HG03060 (cell line): ENCODE measurements around the gene RELN.
"Not testable (repeated sequence)": the region's sequence is repeated elsewhere in the genome, so short reads cannot be mapped to it uniquely, and the experiment has no call there.

Experiments
- ATAC-seq: cut with Tn5 transposase; IDR thresholded peaks from one replicate; pipeline ENCODE4 v1.9.1; 2021; ENCODE audit warnings: low read depth, moderate number of reproducible peaks; ENCODE audit not compliant: unreplicated experiment

Gene RELN

DNA sequence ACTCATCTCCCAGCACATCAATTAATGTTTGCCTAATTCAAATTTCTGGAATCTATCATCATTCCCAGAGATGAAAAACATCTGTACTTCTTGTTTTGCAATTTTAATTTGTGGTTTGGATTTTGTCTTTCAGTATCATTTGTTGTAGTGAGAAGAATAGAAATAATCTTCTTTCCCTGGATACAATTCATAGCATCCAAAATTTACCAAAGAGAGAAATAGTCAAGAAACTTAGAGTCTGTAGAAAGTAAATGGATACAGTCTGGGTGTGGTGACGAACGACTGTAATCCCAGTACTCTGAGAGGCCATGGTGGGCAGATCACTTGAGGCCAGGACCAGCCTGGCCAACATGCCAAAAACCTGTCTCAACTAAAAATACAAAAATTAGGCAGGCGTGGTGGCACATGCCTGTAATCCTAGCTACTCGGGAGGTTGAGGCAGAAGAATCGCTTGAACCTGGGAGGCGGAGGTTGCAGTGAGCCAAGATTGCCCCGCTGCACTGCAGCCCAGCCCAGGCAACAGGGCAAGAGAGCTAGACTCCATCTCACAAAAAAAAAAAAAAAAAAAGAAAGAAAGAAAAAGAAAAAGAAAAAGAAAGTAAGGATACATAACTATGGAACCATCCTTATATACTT, 193.0 kb downstream of the RELN start:
- ATAC-seq: no peak

- ATAC-seq: no peak
Measured at GRCh38 chr7:103795787-103796186, 193.7 kb downstream of the RELN start.

GRCh38 chr7:103795107-103795506, 194.4 kb downstream of the RELN start:
- ATAC-seq: no peak

- no peak for ATAC-seq
Measured at GRCh38 chr7:103794424-103794823, 195.0 kb downstream of the RELN start.

- ATAC-seq: no peak
Measured at GRCh38 chr7:103793614-103794013, 195.8 kb downstream of the RELN start.

- ATAC-seq: no peak
Measured at GRCh38 chr7:103791894-103792293, 197.6 kb downstream of the RELN start.

GRCh38 chr7:103787041-103787440, 202.4 kb downstream of the RELN start:
- not testable (repeated sequence) for ATAC-seq

- ATAC-seq: no peak
Measured at GRCh38 chr7:103784646-103785286, 204.7 kb downstream of the RELN start.

- no peak for ATAC-seq
Measured at GRCh38 chr7:103781409-103781808, 208.0 kb downstream of the RELN start.

DNA sequence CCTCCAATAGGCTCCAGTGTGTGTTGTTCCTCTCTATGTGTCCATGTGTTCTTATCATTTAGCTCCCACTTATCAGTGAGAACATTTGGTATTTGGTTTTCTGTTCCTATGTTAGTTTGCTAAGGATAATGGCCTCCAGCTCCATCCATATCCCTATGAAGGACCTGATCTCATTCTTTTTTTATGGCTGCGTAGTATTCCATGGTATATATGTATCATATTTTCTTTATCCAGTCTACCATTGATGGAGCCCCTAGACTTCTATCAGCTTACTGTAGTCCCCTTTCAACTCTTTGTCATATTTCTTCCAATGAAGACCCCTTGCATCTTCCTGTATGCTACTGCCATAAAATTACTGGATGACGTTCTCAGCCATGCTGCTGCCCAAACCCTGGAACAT, 208.9 kb downstream of the RELN start:
- ATAC-seq: not testable (repeated sequence)

- ATAC-seq: no peak
Measured at GRCh38 chr7:103777440-103777839, 212.0 kb downstream of the RELN start.

DNA sequence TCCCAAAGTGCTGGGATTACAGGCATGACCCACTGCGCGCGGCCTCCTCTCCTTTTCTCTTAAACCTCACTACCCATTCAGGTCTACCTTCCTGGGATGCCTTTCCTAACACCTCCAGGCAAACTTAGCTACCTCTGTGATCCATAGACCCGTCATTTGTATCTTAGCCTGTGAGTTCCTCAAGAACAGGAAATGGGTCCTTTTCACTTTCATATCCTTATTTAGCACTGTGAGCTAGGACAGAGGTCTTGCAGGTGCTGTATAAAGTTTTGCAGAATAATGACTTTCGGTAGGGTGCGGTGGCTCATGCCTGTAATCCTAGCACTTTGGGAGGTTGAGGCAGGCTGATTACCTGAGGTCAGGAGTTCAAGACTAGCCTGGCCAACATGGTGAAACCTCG, 215.7 kb downstream of the RELN start:
- ATAC-seq: no peak

- no peak for ATAC-seq
Measured at GRCh38 chr7:103772171-103772773, 217.2 kb downstream of the RELN start.

DNA sequence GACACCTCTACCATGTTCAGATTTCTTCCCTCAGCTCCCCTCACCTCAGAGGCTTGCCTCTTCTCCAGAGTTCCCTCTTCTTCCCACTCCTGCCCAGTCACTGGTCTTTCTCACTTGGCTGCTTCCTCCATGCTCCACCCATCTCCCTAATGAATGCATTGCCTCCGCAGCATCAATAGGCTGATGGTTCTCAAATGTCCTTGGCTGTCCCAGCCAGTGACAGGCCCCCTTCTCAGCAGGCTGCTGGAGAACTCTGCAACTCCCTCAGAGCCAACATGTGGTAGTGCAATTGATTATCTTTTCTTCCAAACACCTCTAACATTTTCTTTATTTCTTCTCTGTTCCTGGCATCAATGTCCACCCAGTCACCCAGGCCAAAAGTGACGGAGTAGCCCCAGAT, 218.2 kb downstream of the RELN start:
- ATAC-seq: no peak

- ATAC-seq: no peak
Measured at GRCh38 chr7:103766660-103767059, 222.8 kb downstream of the RELN start.

DNA sequence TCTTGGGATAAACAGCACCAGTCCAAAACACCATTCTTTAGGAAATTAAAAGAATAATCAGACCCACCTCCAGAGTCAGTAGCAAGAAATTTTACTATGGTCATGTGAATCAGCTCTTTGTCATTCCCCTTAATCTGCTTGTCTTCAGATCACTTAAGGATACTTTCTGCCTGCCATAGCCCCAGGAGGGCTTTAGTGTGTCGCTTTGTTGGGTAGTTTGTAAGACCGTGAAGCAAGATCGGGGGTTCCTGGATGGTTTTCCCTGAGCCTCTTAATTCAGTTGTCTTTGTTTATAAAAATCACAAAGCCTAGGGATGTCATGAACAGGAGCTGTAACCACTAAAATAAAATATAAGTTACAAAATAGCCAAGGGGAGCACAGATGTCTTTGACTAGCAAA, 223.6 kb downstream of the RELN start:
- ATAC-seq: no peak

GRCh38 chr7:103764901-103765300, 224.6 kb downstream of the RELN start:
- ATAC-seq: no peak

DNA sequence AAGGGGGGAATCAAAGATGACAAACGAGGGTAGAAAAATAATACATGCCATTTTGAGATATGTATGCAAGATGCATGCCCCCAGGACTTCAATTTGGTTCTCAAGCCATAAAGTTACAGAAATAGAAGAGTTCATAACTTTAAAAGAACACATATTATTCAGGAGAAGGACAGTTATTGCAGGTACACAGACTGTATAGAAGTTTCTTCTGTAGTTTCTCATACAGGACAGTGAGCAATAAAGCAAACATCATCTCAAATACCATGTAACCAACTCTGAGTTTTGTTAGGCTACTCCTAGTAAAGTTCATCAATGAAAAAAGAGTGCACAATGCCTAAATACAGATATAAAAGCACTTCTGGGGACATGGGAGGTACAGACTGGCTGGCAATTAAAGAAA, 226.6 kb downstream of the RELN start:
- ATAC-seq: no peak

DNA sequence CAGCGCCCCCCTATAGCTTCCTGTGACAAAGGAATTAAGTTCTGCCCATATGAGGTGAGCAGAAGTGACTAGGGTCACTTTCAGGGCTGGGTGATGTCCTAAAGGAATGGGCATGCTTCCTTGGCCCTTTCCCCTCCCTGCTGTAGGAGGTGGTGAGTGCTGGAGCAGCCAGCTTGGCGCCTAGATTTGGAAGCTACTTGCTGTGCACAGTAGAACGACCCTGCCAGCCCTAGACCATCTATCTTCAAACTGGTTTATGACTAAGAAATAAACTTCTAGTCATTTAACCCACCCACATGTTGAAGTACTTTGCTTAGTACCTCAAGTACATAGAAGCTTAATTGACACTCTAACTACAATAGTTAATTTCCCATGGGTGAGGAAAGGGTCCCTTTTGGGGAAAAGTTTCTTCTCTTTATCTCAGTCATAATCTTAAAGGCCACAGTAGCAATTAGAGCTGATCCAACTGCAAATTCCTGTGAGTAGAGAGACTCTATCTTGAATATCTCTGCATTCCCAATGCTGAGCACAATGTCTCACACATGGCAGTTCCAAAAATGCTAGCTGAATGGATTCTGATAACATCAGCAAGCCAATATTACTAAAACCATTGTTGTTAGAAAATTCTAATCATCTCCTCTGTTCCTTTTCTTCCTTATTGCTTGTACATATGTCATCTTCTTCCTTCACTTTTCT, 227.2 kb downstream of the RELN start:
- no peak for ATAC-seq

DNA sequence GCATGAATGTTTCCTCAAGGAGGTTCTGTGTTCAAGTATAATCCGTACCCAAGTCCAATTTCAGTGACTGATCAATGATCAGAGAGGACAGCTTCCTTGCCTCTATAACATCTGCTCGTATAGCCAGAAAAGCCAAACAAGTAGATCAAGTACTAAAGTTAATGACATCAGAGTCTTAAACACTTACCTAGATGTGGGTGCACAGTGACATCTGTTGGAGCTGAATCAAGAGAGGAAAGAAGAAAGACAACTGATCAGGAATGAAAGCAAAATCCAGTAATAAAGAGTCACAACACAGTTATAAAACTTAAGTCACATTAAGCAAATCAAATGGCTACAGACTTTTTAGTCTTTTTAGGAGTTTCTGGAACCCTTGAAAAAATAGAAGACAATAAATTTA, 236.5 kb downstream of the RELN start:
- no peak for ATAC-seq

- ATAC-seq: no peak
Measured at GRCh38 chr7:103751311-103751880, 238.1 kb downstream of the RELN start.
